ENCODE data around the gene FNDC3B.
A peak's percentile ranks its signal among the peaks of the same experiment; 100 is the strongest.

The FNDC3B gene

DNA sequence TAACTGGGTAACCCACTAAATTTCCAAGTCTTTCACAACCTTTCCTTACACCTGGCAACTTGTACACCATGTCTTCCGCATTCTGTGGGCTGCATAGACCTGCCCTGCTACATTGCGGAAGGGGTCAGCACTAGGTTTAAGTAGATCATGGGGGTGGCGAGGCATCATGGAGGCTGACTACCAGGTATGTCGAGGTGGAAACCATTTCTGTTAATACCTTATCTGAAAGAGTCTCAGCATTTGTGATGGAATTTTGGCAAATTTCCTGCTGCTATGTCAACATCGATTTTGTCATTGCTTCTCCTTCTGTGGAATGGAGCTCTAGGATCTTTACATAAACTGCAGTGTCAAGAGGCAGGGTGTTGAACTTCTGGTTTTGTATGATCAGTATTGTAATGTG lies 221.7 kb downstream of the FNDC3B start:
- Mint-ChIP-seq H3K4me1 (ENCODE audit: low read depth in 2 of 2) (peaks cover under 1% of the 10 kb centered on the region in 2 donors), H3K9me3 (no peaks in the 10 kb centered on the region), H3K4me3 (no peak overlapping the region), H3K36me3 (ENCODE audit: insufficient read depth) (no peaks in the 10 kb centered on the region), H3K27ac (no peak overlapping the region), H3K27me3 (no peaks in the 10 kb centered on the region)
- ATAC-seq (replicated peaks) (no peak), DNase-seq (no peak)

DNA sequence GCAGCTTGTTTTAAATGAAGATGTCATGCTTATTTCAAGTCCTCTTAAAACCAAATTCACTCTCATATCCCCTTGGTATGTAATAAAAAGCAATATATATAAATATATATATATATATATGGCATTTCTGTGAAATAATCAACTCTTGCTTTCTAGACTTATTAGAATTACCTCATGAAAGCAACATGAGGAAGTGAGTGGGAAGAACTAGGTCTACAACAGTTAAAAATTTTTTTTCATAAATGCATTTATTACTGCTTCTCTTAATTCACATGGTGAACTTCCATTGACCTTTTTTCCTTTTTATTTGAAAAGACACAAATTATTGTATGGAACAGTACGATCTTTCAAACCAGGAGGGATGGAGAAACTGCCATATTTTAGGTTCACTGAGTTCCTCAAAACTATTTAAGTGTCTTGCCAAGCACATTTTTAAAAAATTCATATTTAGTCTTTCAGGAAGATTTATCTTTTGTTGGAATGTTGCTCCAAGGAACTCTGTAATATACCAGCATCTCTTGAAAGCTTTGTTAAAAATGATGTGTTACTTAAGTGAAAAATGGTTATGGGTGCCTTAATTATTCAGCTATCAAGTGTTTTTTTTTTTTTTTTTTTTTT lies 223.7 kb downstream of the FNDC3B start:
- Mint-ChIP-seq H3K4me3 (no peak overlapping the region), H3K9me3 (no peaks in the 10 kb centered on the region), H3K27me3 (no peaks in the 10 kb centered on the region), H3K4me1 (ENCODE audit: low read depth in 2 of 2) (no peaks in the 10 kb centered on the region), H3K27ac (no peak overlapping the region), H3K36me3 (ENCODE audit: insufficient read depth) (no peaks in the 10 kb centered on the region)
- no peak for DNase-seq
- no peak for ATAC-seq (replicated peaks)

DNA sequence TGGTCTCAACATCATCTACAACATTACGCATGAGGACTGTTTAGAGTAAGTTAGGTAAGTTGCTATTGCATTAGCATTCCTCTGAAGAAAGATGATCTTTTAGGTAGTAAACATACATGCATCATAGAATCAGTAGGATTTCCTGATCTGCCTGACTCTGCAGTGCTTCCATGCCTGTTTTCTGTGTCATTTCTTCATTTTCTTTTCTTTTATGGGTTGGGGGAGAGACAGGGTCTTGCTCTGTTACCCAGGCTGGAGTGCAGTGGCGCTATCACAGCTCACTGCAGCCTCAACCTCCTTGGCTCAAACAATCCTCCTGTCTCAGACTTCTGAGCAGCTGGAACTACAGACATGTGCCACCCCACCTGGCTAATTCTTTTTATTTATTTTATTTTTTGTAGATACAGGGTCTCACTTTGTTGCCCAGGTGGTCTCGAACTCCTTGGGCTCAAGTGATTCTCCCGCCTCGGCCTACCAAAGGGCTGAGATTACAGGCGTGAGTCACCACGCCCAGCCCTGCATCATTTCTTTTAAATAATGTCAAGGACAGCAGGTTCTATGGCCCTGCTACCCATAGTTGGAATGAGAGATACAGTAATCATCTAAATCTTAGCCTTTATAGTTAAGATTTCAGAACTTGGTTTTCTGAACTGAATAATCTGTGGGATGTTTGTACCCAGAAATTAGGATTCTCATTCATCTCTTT lies 224.6 kb downstream of the FNDC3B start:
- Mint-ChIP-seq H3K27ac (no peak overlapping the region), H3K36me3 (ENCODE audit: insufficient read depth) (no peaks in the 10 kb centered on the region), H3K4me3 (no peak overlapping the region), H3K4me1 (ENCODE audit: low read depth in 2 of 2) (no peaks in the 10 kb centered on the region), H3K27me3 (no peaks in the 10 kb centered on the region), H3K9me3 (no peaks in the 10 kb centered on the region)
- ATAC-seq (replicated peaks) (no peak), DNase-seq (no peak)

DNA sequence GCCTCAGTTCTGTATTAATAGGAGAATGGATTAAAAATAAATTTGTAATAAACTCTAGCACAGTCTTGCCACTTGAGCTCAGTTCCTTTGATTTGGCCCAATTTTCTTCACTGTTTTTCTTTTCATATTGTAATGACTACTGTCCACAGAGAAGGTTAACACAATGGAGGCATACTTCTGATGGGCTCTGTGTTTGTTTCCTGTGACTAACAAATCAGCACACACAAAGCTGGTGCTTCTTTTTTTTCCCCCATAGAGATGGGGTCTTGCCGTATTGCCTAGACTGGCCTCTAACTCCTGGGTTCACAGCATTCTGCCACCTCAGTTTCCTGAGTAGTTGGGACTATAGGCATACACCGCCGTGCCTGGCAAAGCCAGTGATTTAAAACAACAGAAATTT lies 226.7 kb downstream of the FNDC3B start:
- no peaks in the 10 kb centered on the region for H3K9me3 Mint-ChIP-seq
- H3K4me3 Mint-ChIP-seq = no peak overlapping the region
- ATAC-seq (replicated peaks) (no peak), DNase-seq (no peak)
- H3K4me1 Mint-ChIP-seq (ENCODE audit: low read depth in 2 of 2) = no peaks in the 10 kb centered on the region
- no peaks in the 10 kb centered on the region for H3K27me3 Mint-ChIP-seq
- peaks cover 4% of the 10 kb centered on the region for H3K36me3 Mint-ChIP-seq (ENCODE audit: insufficient read depth)
- no peak overlapping the region for H3K27ac Mint-ChIP-seq

DNA sequence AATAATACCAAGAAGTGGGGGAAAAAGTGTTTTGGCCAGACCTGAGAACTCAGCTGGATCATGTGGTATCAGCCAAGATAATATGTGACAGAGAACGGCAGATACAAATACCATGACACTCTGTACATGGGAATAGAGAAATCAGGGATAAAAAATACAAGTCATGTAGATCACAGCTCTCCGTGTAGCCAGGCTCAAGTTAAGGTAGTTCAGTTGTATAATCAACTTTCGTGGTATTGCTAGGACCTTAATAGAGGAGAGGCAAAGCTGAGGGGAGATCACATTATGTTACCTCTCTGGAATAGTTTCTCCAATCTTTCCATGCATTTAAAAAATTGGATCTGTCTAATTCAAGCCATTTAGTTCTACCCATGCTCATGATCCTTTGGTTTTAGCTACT lies 229.0 kb downstream of the FNDC3B start:
- ATAC-seq (replicated peaks) = no peak
- H3K4me3 Mint-ChIP-seq = no peak overlapping the region
- no peaks in the 10 kb centered on the region for H3K27me3 Mint-ChIP-seq
- H3K27ac Mint-ChIP-seq = no peak overlapping the region
- DNase-seq = no peak
- H3K4me1 Mint-ChIP-seq (ENCODE audit: low read depth in 2 of 2) = peaks cover 0 to 3% of the 10 kb centered on the region in 2 donors
- no peaks in the 10 kb centered on the region for H3K9me3 Mint-ChIP-seq
- peaks cover 8% of the 10 kb centered on the region for H3K36me3 Mint-ChIP-seq (ENCODE audit: insufficient read depth)

DNA sequence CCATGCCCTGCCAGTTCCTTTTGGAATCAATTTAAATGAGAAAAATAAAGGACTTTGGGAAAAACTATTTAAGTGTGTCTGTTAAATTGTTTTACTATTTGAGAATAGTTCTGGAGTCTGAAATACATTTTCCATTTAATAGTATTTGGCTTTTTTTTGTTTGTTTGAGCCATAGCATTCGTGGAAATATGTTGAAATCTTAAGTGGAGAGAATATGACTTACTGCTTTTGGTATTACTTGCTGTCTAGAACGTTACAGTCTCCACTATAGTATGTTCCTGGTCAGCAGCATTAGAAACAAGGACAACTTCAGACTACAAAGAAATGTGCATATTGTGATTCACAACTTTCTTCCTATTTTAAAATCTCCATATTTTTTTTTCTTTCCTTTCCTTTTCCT lies 229.5 kb downstream of the FNDC3B start:
- ATAC-seq (replicated peaks) = no peak
- Mint-ChIP-seq H3K4me3 (no peak overlapping the region), H3K4me1 (ENCODE audit: low read depth in 2 of 2) (peaks cover 0 to 3% of the 10 kb centered on the region in 2 donors), H3K27ac (no peak overlapping the region), H3K36me3 (ENCODE audit: insufficient read depth) (peaks cover 8% of the 10 kb centered on the region), H3K27me3 (no peaks in the 10 kb centered on the region), H3K9me3 (no peaks in the 10 kb centered on the region)
- DNase-seq = no peak

DNA sequence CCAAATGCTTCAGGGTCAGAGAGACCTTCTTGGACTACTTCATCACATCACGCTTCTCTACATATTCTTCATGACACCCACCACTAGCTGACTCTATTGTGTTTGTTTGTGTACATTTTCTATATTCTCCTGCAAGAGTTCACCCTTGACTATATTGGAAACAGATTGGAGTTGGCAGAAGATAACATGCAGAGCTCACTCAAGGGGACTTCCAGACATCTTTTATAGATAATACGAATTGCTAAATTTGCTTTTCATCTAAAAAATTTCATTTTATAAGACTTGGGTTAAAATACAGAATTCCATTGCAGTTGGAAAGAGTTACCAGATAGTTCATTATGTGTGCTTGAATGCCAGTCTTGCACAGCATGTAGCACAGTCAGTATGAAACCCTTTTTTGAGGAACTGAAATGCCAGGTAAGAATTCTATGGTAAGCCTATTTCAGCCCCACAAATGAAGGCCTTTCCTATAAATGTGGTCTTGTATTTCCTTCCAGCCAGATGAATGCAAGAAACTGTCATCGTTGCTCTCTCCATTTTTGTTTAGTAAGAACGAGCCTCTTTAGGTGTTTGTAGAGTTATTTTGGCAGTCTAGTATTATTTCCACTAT lies 231.3 kb downstream of the FNDC3B start:
- ATAC-seq (replicated peaks) = no peak
- Mint-ChIP-seq H3K4me3 (no peak overlapping the region), H3K36me3 (ENCODE audit: insufficient read depth) (peaks cover 8% of the 10 kb centered on the region), H3K27me3 (no peaks in the 10 kb centered on the region), H3K4me1 (ENCODE audit: low read depth in 2 of 2) (peaks cover 4 to 7% of the 10 kb centered on the region in 2 donors), H3K27ac (no peak overlapping the region), H3K9me3 (no peaks in the 10 kb centered on the region)
- no peak for DNase-seq

DNA sequence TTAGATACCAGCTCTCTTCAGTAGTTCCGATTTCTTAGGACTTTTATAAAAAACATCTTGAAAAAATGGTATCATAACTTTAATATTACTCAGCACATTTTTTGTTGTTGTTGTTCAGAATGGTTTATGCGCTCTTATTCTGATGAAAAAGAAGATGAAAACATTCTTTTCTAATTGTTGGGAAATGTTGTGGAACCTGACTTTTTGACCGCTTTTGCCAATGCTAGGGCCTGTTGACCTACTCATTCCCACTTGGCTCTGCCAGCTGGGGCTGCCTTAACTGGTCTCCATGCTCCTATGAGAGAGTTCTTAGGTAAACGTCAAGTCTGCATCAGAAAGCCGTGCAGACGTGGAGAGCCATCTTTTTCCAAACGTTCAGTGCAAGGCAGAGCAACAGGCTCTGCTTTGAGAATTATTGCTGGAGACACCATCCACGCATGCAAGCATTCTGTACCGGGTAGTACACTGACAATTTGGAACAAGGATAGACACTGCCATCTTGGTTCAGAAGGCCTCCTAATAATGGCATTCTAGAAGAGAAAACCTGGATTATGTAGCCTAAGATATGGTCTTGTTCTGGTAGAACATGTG lies 232.1 kb downstream of the FNDC3B start:
- H3K9me3 Mint-ChIP-seq = no peaks in the 10 kb centered on the region
- no peak overlapping the region for H3K4me3 Mint-ChIP-seq
- peak overlapping the region in 1 of 2 donors; percentile 13 for H3K27ac Mint-ChIP-seq
- ATAC-seq (replicated peaks) (no peak), DNase-seq (no peak)
- peaks cover 8% of the 10 kb centered on the region for H3K36me3 Mint-ChIP-seq (ENCODE audit: insufficient read depth)
- peaks cover 4 to 12% of the 10 kb centered on the region in 2 donors for H3K4me1 Mint-ChIP-seq (ENCODE audit: low read depth in 2 of 2)
- no peaks in the 10 kb centered on the region for H3K27me3 Mint-ChIP-seq

DNA sequence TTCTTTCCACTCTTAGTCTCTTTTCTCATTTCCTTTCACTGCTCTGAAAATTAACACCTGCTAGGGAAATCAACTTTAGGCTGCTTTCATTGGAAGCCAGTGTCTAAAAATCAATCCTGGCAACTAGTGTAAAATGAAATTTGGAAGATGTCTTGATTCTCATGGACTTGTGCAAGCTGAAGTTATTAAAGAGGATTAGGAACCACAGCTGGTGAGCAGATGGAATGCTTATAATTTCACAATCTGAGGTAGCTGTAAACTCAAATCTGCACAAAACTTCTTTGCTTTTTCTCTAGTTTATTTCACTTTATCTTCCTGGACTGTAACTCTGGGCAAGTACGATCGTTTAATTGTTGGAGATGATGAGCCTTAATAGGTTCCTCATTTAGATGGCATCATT lies 233.3 kb downstream of the FNDC3B start:
- H3K27me3 Mint-ChIP-seq = no peaks in the 10 kb centered on the region
- H3K27ac Mint-ChIP-seq = peak overlapping the region; percentile 4 to 13
- no peaks in the 10 kb centered on the region for H3K9me3 Mint-ChIP-seq
- no peak overlapping the region for H3K4me3 Mint-ChIP-seq
- no peak for ATAC-seq (replicated peaks)
- H3K4me1 Mint-ChIP-seq (ENCODE audit: low read depth in 2 of 2) = peaks cover 4 to 12% of the 10 kb centered on the region in 2 donors
- peaks cover 8% of the 10 kb centered on the region for H3K36me3 Mint-ChIP-seq (ENCODE audit: insufficient read depth)
- no peak for DNase-seq

DNA sequence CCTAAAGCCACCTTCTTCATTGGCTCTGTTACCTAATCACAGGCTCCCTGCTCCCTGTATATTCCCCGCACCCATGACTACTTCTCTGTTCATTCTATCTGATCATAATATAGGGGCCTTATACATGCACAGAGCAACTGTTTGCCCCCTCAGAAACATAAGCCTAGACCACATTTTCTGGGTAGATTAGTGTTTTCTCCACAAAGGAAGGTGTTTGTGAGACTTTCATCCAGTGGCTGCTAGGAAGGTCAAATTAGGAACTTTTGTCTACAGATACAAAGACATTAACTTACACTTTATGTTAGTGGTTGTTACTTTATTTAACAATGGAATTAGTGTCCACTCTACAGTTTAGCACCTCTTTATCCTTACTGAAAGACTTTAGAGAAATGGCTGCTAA lies 234.0 kb downstream of the FNDC3B start:
- no peak overlapping the region for H3K4me3 Mint-ChIP-seq
- H3K9me3 Mint-ChIP-seq = no peaks in the 10 kb centered on the region
- H3K27me3 Mint-ChIP-seq = no peaks in the 10 kb centered on the region
- peaks cover 4 to 12% of the 10 kb centered on the region in 2 donors for H3K4me1 Mint-ChIP-seq (ENCODE audit: low read depth in 2 of 2)
- no peak overlapping the region for H3K27ac Mint-ChIP-seq
- DNase-seq (no peak), ATAC-seq (replicated peaks) (no peak)
- peaks cover 8% of the 10 kb centered on the region for H3K36me3 Mint-ChIP-seq (ENCODE audit: insufficient read depth)

DNA sequence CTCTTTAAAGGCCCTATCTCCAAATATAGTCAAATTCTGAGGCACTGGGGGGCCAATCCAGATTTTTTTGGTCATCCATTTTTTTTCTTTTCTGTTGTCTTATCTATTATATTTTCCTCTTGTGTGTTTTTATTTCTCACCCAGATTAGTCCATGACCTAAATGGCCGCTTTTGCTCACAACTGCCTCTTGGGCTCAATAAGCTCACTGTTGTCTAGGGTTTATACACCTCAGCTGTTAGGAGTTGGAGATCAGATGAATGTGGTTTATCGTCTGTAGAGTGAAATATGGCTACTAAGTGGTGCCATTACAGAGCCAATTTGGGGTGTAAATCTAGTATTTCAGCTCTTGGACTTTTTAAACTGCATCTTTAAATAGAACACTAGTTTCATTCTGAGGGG lies 235.5 kb downstream of the FNDC3B start:
- H3K4me3 Mint-ChIP-seq = no peak overlapping the region
- no peaks in the 10 kb centered on the region for H3K9me3 Mint-ChIP-seq
- peaks cover 8% of the 10 kb centered on the region for H3K36me3 Mint-ChIP-seq (ENCODE audit: insufficient read depth)
- H3K27ac Mint-ChIP-seq = peak overlapping the region in 1 of 2 donors; percentile 64
- H3K27me3 Mint-ChIP-seq = no peaks in the 10 kb centered on the region
- ATAC-seq (replicated peaks) = no peak
- no peak for DNase-seq
- H3K4me1 Mint-ChIP-seq (ENCODE audit: low read depth in 2 of 2) = peaks cover 4 to 12% of the 10 kb centered on the region in 2 donors

DNA sequence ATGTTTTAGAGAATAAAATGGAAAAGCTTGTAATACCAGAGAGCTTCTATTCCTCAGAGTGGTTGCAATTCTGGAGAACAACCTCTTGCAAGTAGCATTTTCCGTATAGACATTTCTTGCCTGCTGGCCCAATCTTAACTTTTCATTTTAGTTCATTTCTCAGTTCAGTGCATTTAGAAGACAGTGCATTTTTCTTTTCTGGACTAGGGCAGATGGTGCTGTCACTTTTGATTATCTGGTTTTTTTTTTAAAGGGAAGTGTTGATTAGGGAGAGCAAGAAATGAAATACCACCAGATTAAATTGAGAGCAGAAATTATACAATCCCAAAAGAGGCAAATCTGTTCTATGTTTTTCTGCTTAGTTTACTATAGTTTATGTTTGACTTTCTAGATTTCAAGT lies 236.2 kb downstream of the FNDC3B start:
- Mint-ChIP-seq H3K27ac (peak overlapping the region; percentile 34 to 64), H3K9me3 (no peaks in the 10 kb centered on the region), H3K4me3 (no peak overlapping the region), H3K36me3 (ENCODE audit: insufficient read depth) (peaks cover 4% of the 10 kb centered on the region), H3K27me3 (no peaks in the 10 kb centered on the region), H3K4me1 (ENCODE audit: low read depth in 2 of 2) (peaks cover 6 to 12% of the 10 kb centered on the region in 2 donors)
- ATAC-seq (replicated peaks) (no peak), DNase-seq (no peak)

DNA sequence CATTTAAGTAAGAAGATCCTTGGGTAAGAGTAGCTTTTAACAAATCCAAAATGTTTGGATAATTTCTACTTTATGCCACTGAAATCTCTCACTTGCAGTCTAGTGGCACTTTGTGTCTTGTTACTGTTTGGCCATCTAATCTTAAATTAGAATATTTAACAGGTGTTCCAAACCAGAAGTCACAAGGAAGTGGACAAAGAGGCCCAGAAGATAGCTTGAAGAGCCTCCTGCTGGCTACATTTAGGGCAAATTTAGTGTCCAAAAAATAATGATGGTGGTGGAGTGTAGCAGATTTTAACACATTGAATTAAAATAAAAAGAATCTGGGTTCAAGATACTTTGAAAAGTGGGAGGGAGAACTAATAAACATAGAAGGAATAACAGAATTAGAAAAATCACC lies 236.7 kb downstream of the FNDC3B start:
- Mint-ChIP-seq H3K36me3 (ENCODE audit: insufficient read depth) (peaks cover 4% of the 10 kb centered on the region), H3K27me3 (no peaks in the 10 kb centered on the region), H3K4me3 (no peak overlapping the region), H3K4me1 (ENCODE audit: low read depth in 2 of 2) (peaks cover 6 to 12% of the 10 kb centered on the region in 2 donors), H3K9me3 (no peaks in the 10 kb centered on the region), H3K27ac (peak overlapping the region; percentile 34 to 64)
- ATAC-seq (replicated peaks) (no peak), DNase-seq (no peak)
